DND-41 (cell line): ENCODE results near the gene C3orf70.

Experiments used
- ATAC-seq: fragments of 200-7000 bp; cut with Tn5 transposase; 3 replicates; pipeline ENCODE4 v1.9.1; 2021; ENCODE audit warnings: low read depth; ENCODE audit not compliant: insufficient read depth
- DNase-seq: peaks from one replicate; pipeline ENCODE4 v3.0.0-alpha.2; 2020
- H2AFZ ChIP-seq: 2 replicates; pipeline ENCODE4 v1.6.0; 2012; ENCODE audit warnings: low read depth, low read length
- H3K27ac ChIP-seq: 2 replicates; pipeline ENCODE4 v1.5.1; 2012; ENCODE audit warnings: low read length, inconsistent platforms
- H3K27me3 ChIP-seq: fragments of 200-600 bp; sonication (generic); 2 replicates; pipeline ENCODE4 v1.6.0; 2012; ENCODE audit warnings: low read length, mild to moderate bottlenecking, inconsistent platforms; ENCODE audit not compliant: insufficient read depth, poor library complexity
- H3K36me3 ChIP-seq: 2 replicates; pipeline ENCODE4 v1.5.1; 2012; ENCODE audit warnings: low read length, inconsistent platforms; ENCODE audit not compliant: insufficient read depth
- H3K4me1 ChIP-seq: 2 replicates; pipeline ENCODE4 v1.5.1; 2012; ENCODE audit warnings: mild to moderate bottlenecking, low read length; ENCODE audit not compliant: insufficient read depth
- H3K4me2 ChIP-seq: 2 replicates; pipeline ENCODE4 v1.6.0; 2012; ENCODE audit warnings: mild to moderate bottlenecking, moderate library complexity, low read length, inconsistent platforms; ENCODE audit not compliant: insufficient read depth
- H3K4me3 ChIP-seq, 2 experiments: fragments of 200-600 bp in 1 of 2; shearing (Covaris generic) in 1 of 2; 2 replicates each; pipeline ENCODE4 v1.5.1; 2012 to 2016; ENCODE audit warnings: inconsistent platforms in 2 of 2, low read length in 2 of 2, mild to moderate bottlenecking in 2 of 2, low read depth in 1 of 2, moderate library complexity in 1 of 2
- H3K79me2 ChIP-seq: 2 replicates; pipeline ENCODE4 v1.6.0; 2012; ENCODE audit warnings: low read length, inconsistent platforms; ENCODE audit not compliant: insufficient read depth
- H3K9ac ChIP-seq: 2 replicates; pipeline ENCODE4 v1.6.0; 2012; ENCODE audit warnings: low read depth, mild to moderate bottlenecking, inconsistent platforms, low read length, moderate library complexity
- H3K9me3 ChIP-seq: 2 replicates; pipeline ENCODE4 v1.5.1; 2012; ENCODE audit warnings: low read length, moderate library complexity, mild to moderate bottlenecking, inconsistent platforms; ENCODE audit not compliant: insufficient read depth, severe bottlenecking
- H4K20me1 ChIP-seq: 2 replicates; pipeline ENCODE4 v1.6.0; 2012; ENCODE audit warnings: low read length; ENCODE audit not compliant: insufficient read depth
- EZH2 ChIP-seq: IDR thresholded peaks from 3 replicates; pipeline ENCODE4 v1.6.1; 2012; ENCODE audit warnings: borderline replicate concordance, low read depth, mild to moderate bottlenecking, moderate library complexity, low read length, inconsistent platforms; ENCODE audit not compliant: severe bottlenecking
- TF ChIP-seq, protein P1 (sequence below): IDR thresholded peaks from 2 replicates; pipeline ENCODE4 v1.5.1; 2012; ENCODE audit warnings: borderline replicate concordance, low read length, moderate library complexity, mild to moderate bottlenecking; ENCODE audit not compliant: poor library complexity, severe bottlenecking; ENCODE audit errors: extremely low read depth

The C3orf70 gene

DNA sequence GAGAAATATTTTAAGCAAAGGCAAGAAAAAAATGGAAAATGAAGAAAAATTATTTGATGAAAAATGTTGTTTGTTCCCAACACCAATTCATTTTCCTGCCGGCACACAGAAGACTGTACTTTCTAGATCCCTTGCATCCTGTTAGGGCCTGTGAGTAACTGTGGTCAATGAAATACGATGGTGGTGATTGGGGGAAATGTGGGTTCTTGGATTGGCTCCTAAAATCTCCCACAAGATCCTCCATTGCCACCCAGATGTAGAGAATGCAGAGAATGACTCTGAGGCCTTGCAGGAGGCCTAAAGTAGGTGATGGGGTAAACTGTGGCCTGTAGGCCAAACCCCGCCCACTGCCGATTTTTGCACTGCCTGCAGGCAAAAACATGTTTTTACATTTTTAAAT lies 46.3 kb upstream of the C3orf70 start:
- no peak for ATAC-seq
- Histone ChIP-seq H3K27me3 (no peaks in the 10 kb centered on the region), H3K4me2 (no peak overlapping the region), H3K79me2 (no peaks in the 10 kb centered on the region), H2AFZ (no peak overlapping the region), H3K9ac (no peak overlapping the region), H4K20me1 (no peaks in the 10 kb centered on the region), H3K4me1 (no peaks in the 10 kb centered on the region), H3K36me3 (no peaks in the 10 kb centered on the region), H3K4me3 (no peak overlapping the region), H3K9me3 (no peaks in the 10 kb centered on the region), H3K27ac (no peak overlapping the region)
- TF ChIP-seq EZH2: no peak
- TF ChIP-seq, protein P1, sequence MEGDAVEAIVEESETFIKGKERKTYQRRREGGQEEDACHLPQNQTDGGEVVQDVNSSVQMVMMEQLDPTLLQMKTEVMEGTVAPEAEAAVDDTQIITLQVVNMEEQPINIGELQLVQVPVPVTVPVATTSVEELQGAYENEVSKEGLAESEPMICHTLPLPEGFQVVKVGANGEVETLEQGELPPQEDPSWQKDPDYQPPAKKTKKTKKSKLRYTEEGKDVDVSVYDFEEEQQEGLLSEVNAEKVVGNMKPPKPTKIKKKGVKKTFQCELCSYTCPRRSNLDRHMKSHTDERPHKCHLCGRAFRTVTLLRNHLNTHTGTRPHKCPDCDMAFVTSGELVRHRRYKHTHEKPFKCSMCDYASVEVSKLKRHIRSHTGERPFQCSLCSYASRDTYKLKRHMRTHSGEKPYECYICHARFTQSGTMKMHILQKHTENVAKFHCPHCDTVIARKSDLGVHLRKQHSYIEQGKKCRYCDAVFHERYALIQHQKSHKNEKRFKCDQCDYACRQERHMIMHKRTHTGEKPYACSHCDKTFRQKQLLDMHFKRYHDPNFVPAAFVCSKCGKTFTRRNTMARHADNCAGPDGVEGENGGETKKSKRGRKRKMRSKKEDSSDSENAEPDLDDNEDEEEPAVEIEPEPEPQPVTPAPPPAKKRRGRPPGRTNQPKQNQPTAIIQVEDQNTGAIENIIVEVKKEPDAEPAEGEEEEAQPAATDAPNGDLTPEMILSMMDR: no peak
- no peak for DNase-seq

DNA sequence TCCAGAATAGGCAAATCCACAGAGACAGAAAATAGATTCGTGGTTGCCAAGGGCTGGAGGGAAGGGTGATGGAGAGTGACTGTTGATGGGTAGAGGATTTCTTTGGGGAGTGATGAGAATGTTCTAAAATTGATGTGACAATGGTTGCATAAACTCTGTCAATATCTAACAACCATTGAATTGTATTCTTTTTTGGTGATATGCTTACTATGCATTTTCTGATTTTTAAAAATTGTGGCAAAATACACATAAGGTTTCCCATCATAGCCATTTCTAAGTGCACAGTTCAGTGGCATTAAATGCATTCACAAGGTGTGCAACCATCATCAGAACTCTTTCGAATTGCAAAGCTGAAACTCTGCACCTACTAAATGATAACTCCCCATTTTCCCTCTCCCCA lies 44.2 kb upstream of the C3orf70 start:
- no peak for ATAC-seq
- H3K9me3 ChIP-seq: no peaks in the 10 kb centered on the region
- TF ChIP-seq, protein P1: no peak
- TF ChIP-seq EZH2: no peak
- H3K79me2 ChIP-seq: no peaks in the 10 kb centered on the region
- no peak for DNase-seq
- no peaks in the 10 kb centered on the region for H3K4me1 ChIP-seq
- no peak overlapping the region for H3K9ac ChIP-seq
- no peak overlapping the region for H3K4me2 ChIP-seq
- H3K36me3 ChIP-seq: no peaks in the 10 kb centered on the region
- no peak overlapping the region for H2AFZ ChIP-seq
- H3K27ac ChIP-seq: no peak overlapping the region
- H3K4me3 ChIP-seq: no peak overlapping the region
- no peaks in the 10 kb centered on the region for H4K20me1 ChIP-seq
- H3K27me3 ChIP-seq: no peaks in the 10 kb centered on the region

DNA sequence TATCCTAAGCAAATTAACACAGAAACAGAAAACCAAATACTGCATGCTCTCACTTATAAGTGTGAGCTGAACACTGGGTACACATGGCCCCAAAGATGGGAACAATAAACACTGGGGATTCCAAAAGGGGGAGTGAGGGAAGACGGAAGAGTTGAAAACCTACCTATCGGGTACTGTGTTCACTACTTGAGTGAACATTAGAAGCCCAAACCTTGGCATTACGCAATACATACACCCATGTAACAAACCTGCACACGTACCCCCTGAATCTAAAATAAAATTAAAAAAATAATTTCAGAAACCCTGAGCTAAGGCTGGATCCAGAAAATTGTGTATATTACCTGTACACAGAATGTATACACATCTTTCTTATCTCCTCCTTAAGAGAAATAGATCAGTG lies 42.8 kb upstream of the C3orf70 start:
- Histone ChIP-seq H3K4me2 (no peak overlapping the region), H3K27me3 (no peaks in the 10 kb centered on the region), H3K4me3 (no peak overlapping the region), H3K36me3 (no peaks in the 10 kb centered on the region), H3K27ac (no peak overlapping the region), H3K9ac (no peak overlapping the region), H3K79me2 (no peaks in the 10 kb centered on the region), H3K4me1 (no peaks in the 10 kb centered on the region), H2AFZ (no peak overlapping the region), H4K20me1 (no peaks in the 10 kb centered on the region), H3K9me3 (no peaks in the 10 kb centered on the region)
- TF ChIP-seq EZH2: no peak
- TF ChIP-seq, protein P1: no peak
- no peak for DNase-seq
- no peak for ATAC-seq

DNA sequence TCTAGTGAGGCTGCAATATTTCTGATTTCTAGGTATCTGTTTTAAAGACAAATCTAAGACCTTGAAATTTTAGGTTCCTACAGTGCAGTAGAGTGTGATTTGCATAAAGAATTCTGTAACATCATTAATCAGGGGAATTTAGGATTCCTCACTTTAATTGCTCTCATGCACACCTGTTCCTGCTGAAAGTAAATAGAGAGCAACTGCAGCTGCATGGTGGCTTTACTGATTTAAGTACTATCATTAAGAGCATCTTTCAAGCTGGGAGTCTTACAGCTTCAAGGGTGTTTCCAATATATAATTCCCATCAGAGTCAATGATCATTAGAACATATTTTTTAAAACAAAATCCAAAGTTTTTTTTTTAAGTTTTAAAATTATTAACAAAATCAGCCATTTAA lies 36.0 kb upstream of the C3orf70 start:
- Histone ChIP-seq H3K9me3 (no peaks in the 10 kb centered on the region), H4K20me1 (no peaks in the 10 kb centered on the region), H3K4me1 (no peaks in the 10 kb centered on the region), H3K27ac (no peak overlapping the region), H3K4me2 (no peak overlapping the region), H3K36me3 (no peaks in the 10 kb centered on the region), H3K9ac (no peak overlapping the region), H3K27me3 (no peaks in the 10 kb centered on the region), H3K79me2 (no peaks in the 10 kb centered on the region), H3K4me3 (no peak overlapping the region), H2AFZ (no peak overlapping the region)
- no peak for ATAC-seq
- TF ChIP-seq EZH2: no peak
- TF ChIP-seq, protein P1: no peak
- no peak for DNase-seq
